Fibroblast of peridontal ligament (primary cell): Measurements from ENCODE around the gene MBD6.
A peak's percentile ranks its signal among the peaks of the same experiment; 100 is the strongest.
"Not testable (repeated sequence)": the region's sequence is repeated elsewhere in the genome, so short reads cannot be mapped to it uniquely, and the experiment has no call there.

Source experiments
- DNase-seq: peaks from one replicate; pipeline ENCODE4 v3.0.0-alpha.2; 2010; ENCODE audit errors: extremely low read depth

Gene MBD6

GRCh38 chr12:57549203-57549908 lies 26.7 kb downstream of the MBD6 start:
- DNase-seq, result no peak

- DNase-seq, result no peak
Measured at GRCh38 chr12:57549909-57550640, 27.5 kb downstream of the MBD6 start, which contains the start of gene KIF5A. KIF5A (plus strand) TSS chr12:57550044; CDS start chr12:57550272, 228 bp downstream.

- no peak for DNase-seq
Measured at GRCh38 chr12:57550641-57551549, 28.3 kb downstream of the MBD6 start.

DNA sequence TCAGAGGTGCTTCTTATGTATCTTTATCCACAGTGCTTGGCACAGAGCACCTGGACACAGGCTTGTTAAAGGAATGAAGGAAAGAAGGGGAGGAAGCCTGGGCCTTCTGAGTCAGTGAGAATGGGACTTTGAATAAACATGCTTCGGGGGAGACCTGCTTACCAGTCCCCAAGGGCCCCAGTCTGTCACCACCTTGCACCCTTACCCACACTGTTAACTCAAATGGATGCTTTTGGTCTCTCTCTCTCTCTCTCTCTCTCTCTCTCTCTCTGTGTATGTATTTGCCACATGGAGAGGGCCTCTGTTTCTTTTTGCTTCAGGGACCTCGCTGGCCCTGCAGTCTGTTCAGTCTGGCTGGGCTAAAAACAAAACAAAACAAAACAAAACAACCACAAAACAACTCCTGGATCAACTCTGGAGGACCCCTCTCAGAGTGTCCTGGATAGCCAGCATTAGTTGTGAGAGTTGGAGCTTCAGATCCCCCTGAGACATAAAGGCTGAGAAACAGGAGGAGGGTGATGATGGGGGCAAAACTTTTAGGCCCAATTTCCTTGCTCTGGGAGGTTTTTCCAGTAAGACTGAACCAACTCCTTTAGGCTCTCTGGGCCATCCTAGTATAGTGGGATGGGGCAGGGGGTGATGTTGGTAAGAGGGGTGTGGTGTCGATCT lies 29.1 kb downstream of the MBD6 start:
- no peak for DNase-seq

GRCh38 chr12:57552306-57552651 lies 29.7 kb downstream of the MBD6 start:
- no peak for DNase-seq

- DNase-seq, result no peak
Measured at GRCh38 chr12:57552835-57553313, 30.2 kb downstream of the MBD6 start.

GRCh38 chr12:57553343-57554202 lies 30.9 kb downstream of the MBD6 start:
- no peak for DNase-seq

DNA sequence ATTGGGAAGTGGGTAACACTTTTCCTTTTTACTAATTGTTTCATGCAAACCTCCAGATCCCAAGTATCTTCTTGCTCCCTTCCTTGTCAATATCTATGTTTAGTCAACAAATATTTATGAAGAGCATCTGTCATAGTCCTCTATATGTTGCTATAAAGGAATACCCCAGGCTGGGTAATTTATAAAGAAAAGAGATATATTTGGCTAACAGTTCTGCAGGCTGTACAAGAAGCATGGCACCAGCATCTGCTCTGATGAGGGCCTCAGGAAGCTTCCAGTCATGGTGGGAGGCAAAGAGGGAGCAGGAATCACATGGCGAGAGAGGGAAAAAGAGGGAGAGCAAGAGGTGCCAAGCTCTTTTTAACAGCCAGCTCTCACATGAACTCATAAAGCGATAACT lies 31.8 kb downstream of the MBD6 start:
- no peak for DNase-seq

DNA sequence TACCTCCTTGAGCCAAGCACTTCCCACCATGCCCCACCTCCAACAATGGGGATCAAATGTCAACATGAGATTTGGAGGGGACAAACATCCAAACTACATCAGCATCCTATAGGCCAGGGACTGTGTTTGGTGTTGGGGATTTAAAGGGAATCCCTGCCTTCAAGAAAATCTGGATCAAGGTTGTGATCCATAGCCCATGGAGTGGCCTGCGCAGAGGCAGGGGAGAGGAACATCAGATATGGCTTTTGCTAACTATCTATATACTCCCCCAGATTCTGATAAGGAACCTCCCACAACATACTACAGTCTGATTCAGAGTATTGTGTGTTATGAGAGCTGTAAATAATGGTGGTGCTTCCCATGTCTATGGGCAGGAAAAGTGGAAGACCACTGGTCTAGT lies 32.3 kb downstream of the MBD6 start:
- DNase-seq, result no peak

DNA sequence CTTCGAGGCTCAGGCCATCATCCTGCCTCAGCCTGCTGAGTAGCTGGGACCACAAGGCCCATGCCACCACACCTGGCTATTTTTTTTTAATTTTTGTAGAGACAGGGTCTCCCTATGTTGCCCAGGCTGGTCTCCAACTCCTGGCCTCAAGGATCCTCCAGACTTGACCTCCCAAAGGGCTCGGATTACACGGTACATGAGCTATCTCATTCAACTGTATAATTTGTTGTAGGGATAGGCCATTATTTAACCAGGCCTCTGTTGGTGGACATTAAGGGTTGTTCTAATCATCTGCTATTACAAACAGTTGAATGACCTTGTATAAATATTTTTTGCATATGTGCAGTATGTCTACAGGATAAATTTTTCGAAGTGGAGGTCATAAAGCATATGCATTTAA lies 36.2 kb downstream of the MBD6 start:
- DNase-seq, result no peak

GRCh38 chr12:57560516-57560915 lies 37.9 kb downstream of the MBD6 start:
- DNase-seq, result no peak

DNA sequence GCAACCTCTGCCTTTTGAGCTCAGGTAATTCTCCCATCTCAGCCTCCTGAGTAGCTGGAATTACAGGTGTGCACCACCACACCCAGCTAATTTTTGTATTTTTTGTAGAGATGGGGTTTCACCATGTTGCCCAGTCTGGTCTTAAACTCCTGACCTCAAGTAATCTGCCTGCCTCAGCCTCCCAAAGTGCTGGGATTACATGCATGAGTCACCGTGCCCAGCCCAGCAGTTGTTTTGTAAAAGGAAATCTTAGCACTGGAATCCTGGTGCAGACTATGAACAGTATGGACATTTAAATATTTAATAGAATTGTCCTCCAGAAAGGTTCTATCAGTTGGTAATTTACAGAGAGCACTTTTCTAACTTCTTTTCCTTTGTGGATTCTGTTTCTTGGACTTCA lies 38.5 kb downstream of the MBD6 start:
- DNase-seq, result peak; percentile 34

- DNase-seq, result no peak
Measured at GRCh38 chr12:57563358-57563757, 40.7 kb downstream of the MBD6 start.

DNA sequence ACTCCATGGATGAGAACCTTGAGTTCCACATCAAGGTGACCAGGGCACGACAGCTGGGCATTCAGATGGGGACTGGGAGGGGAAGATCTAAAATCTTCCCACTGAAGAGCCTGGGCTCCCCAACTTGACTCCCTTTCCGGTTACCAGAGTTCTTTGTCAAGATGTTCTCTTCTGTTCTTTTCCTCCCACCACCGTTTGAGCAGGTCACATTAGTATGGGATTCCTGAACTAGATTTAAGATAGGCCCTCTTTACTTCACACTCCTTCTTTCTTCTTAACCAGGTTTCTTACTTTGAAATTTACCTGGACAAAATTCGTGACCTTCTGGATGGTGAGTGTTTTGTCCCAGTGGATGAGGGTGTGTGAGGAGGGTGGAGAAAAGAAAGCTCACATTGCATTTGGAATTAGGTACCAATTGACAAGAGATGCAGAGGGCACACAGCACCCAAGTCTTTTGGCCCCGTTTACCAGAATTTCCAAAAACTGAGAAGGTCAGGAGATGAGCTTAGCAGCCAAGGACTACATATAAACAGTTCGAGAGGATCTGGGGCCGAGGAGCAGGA lies 41.6 kb downstream of the MBD6 start:
- no peak for DNase-seq

GRCh38 chr12:57568838-57569237 lies 46.2 kb downstream of the MBD6 start:
- DNase-seq, result no peak

DNA sequence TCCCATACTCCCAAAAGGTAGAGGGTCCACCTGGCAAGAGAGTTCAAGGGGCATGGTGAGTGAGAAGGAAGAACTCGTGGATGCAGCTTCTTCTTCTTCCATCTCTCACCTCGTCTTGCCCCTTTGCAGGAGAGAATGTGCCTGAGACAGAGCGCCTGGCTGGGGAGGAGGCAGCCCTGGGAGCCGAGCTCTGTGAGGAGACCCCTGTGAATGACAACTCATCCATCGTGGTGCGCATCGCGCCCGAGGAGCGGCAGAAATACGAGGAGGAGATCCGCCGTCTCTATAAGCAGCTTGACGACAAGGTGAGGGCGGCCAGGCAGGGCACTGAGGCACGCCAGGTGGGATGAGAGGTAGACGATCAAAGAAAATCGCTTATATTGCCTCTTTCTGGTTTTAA lies 47.2 kb downstream of the MBD6 start:
- no peak for DNase-seq

DNA sequence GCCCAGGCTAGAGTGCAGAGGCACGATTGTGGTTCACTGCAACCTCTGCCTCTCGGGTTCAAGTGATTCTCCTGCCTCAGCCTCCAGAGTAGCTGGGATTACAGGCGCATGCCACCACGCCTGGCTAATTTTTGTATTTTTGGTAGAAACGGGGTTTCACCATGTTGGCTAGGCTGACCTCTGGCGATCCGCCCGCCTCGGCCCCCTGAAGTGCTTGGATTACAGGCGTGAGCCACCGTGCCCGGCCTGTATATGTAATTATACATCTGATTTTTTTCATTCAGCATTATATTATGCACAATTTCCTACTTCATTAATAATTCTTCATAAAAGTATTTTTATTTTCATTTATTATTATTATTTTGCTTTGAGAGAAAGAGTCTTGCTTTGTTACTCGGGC lies 47.8 kb downstream of the MBD6 start:
- DNase-seq, result not testable (repeated sequence)

- DNase-seq, result no peak
Measured at GRCh38 chr12:57571926-57572762, 49.5 kb downstream of the MBD6 start.

DNA sequence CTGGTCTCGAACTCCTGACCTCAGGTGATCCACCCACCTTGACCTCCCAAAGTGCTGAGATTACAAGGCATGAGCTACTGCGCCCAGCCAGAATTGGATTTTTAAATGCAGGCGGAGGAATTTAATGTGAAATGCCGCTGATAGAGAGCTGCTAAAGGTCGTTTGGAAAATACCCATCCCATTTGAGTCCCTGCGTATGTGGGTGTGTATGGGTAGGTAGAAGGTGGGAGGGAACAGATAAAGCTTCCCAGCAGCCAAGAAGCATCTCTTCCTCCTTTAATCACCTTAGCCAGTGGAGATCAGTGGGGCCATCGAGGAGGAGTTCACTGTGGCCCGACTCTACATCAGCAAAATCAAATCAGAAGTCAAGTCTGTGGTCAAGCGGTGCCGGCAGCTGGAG lies 52.2 kb downstream of the MBD6 start:
- DNase-seq, result no peak
